ENCODE data around the gene PRKCA.

- TF ChIP-seq POLR2A (IDR thresholded peaks at IDR 0.05; ENCODE audit: low read length) (no peak), GATA1 (IDR thresholded peaks at IDR 0.05; ENCODE audit: low read depth, low read length) (no peak)
Measured at GRCh38 chr17:66580956-66581391, 278.6 kb downstream of the PRKCA start.

Data from erythroblast (primary cell).